GM19328 (cell line): ENCODE measurements around the gene RAD52.
"Not testable (repeated sequence)": the region's sequence is repeated elsewhere in the genome, so short reads cannot be mapped to it uniquely, and the experiment has no call there.

Experiments
- ATAC-seq: cut with Tn5 transposase; IDR thresholded peaks from one replicate; pipeline ENCODE4 v1.9.1; 2021; ENCODE audit warnings: mild to moderate bottlenecking, moderate library complexity; ENCODE audit not compliant: unreplicated experiment

The RAD52 gene

DNA sequence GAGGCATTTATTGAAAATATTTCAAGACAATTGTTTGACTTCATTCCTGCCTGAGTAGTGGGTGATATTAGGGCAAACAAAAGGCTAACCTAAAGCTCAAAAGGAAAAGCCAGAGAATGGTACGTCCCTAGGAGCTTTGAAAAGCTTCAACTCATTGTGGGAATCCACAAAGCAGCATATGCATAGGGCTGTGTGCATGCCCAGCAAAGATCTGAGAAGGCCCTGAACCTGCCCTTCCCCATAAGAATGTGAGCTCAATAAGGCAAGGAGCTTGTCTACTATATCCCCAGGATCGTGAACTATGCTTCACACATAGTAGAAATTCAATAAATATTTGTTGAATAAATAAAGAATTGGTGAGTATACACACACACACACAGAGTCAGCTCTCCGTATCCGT is 19.1 kb upstream of the RAD52 start:
- ATAC-seq = no peak

DNA sequence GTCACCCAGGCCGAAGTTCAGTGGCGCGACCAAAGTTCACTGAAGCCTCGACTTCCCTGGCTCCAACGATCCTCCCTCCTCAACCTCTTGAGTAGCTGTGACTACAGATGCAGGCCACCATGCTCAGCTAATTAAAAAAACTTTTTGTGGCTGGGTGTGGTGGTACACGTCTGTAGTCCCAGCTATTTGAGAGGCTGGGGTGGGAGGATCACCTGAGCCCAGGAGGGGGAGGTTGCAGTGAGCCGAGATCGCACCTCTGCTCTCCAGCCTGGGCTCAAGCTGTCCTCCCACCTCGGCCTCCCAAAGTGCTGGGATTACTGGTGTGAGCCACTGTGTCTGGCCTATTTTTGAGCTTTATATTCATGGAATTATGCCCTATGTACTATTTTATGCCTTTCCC is 18.1 kb upstream of the RAD52 start:
- no peak for ATAC-seq

DNA sequence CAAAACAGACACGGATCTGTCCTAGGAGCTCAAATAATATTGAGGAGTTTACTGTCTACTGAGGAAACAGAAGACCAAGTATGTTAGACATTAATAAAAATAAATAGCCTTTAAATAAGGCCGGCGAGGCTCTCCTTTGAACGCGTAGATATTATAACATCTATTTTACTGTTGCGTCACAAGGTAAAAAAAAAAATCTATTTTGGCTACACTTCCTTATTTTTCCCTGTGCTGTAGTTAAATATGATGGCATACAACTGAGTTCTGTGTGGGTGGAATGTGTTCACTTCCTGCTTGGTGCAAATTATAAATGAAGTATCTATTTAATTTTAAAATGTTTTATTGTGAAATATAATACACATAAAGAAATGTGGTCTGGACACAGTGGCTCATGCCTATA is 17.2 kb upstream of the RAD52 start:
- ATAC-seq = no peak

DNA sequence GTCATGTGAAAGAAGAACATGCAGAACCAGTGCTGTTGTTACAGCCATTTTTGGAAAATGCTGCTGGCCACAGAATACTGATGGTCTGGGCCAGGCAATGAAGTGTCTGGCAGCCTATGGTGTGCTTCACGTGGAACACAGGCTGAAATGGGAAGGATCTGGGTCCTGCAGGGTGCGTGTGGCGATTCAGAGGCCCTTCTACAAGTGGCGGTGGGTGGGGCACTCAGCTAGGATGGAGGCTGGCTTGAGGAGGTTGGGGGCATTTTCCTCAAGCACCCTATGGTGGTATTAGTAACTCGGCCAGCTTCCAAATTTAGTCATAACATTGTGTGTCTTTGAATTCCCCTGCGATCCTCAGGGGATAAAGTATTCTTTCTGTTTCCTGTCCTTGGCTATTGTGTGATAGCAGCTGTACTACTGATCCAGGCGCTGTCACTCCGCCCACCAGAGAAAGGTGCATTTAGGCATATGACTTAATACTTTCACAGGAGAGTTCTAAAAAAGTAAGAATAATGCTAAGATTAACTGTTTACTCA is 9.2 kb upstream of the RAD52 start:
- no peak for ATAC-seq

DNA sequence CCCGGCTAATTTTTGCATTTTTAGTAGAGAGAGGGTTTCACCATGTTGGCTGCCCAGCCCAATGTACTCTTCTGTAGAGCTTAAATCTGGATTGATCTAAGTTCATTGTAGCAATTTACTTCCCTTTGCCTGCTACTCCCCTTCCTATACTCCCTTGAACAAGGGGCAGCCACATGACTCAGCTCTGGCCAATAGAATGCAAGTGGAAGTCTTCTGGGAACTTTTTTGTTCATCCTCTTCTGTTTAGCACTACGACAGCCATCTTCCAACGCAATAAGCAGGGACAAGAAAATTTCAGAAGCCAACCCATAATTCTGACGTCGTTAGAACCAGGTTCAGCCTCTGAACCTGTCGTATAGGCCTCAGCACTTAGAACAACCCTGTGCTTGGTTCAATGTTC is 6.4 kb upstream of the RAD52 start:
- no peak for ATAC-seq

DNA sequence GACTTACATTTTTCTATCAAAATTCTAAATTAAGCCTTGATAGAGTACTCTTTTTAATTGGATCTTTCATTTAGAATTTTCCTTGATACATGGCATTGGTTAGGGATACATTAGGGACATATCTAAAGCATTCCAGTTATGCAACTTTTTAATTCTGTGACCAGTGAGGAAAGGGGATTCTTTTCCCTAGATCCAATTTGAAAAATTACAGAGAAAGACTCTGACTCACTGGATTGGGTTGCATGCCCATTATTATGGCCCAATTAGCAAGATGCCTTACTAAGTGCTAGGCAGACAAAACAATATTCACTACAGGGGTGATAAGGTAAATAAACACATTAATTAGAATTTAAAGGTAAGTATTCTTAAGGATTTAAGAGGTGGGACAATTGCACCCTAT is 5.2 kb upstream of the RAD52 start:
- no peak for ATAC-seq

DNA sequence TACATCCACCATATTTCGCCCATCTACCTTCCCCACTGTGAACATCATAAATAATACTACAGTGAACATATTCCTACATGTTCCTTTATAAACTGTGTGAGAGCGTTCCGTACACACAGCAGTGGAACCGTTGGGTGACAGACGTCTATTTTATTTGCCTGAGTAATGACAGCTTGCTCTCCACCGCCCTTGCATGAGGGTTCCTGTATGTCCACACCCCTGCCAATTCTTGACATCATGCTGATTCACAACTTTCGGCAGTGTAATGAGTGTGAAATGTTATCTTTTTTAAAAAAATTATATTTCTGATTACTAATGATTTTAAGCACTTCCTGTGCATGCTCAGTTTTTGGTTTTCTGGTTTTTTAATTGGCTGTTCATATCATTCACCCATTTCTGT is 4.3 kb upstream of the RAD52 start:
- no peak for ATAC-seq

DNA sequence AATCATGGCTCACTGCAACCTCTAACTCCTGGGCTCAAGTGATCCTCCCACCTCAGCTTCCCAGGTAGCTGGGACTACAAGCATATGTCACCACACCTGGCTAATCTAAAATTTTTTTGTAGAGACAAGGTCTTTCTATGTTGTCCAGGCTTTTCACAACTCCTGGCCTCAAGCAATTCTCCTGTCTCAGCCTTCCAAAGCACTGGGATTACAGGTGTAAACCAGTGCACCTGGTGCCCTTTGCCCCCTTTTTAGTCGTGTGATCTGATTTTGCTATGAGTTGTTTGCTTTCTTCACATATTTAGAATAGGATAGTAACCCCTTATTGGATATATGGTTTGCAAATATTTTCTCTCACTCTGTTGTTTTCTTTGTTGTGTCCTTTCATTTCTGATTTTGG is 1.7 kb upstream of the RAD52 start:
- no peak for ATAC-seq

DNA sequence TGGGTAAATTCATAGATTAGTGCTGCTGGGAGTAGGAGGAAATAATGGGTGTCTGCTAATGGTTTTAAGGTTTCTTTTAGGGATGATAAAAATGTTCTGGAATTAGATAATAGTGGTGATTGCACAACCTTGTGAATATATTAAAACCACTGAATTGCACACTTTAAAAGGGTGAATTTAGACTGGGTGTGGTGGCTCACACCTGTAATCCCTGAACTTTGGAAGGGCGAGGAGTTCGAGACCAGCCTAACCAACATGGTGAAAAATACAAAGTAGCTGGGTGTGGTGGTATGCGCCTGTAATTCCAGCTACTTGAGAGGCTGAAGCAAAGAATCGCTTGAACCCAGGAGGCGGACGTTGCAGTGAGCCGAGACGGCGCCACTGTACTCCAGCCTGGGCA is 1.3 kb downstream of the RAD52 start:
- no peak for ATAC-seq

DNA sequence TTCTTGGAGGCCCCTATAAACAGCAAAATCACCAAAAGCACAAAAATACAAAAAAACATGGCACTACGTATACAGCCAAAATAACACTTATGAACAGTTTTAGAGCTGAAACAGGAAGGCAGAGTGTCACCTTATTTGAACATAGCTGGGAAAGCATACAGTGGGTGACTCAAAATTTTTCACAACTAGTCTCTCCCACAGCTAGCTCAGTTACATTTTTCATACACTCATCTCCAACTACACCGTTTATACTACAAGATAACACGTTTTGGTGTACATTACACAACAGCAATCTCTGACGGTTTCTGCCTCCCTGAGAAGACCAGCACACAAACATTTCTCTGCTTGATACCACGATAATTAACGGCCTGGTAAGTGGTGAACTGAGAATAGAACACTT is 2.9 kb downstream of the RAD52 start:
- no peak for ATAC-seq

DNA sequence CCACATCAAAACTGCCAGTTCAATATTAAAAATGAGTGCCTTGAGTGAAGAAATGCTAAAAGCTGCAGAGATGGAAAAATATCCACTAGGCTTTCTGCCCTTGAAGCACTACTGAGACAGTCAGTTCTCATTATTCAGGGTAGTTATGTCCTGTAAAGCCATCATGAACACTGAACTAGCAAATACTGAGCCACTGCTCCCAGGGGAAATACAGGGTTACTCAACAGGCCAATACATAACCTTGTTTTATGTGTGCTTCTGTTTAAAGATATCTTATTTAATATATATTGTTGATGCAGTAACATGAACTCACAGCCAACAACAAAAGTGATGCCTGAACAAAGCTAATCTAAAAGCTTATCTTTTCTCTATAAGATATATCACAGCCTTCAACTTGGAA is 3.3 kb downstream of the RAD52 start:
- no peak for ATAC-seq

DNA sequence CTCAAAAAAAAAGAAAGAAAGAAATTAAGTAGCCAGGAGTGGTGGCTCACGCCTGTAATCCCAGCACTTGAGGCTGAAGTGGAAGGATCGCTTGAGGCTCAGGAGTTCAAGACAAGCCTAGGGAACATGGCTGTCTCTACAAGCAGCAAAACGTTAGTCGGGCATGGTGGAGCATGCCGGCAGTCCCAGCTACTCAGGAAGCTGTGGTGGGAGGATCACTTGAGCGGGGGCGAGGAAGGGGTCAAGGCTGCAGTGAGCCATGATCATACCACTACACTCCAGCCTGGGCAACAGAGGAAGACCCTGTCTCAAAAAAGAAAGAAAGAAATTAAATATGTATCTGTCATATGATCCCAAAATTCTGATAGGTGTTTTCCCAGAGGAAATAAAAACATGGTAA is 5.3 kb downstream of the RAD52 start:
- ATAC-seq = no peak

DNA sequence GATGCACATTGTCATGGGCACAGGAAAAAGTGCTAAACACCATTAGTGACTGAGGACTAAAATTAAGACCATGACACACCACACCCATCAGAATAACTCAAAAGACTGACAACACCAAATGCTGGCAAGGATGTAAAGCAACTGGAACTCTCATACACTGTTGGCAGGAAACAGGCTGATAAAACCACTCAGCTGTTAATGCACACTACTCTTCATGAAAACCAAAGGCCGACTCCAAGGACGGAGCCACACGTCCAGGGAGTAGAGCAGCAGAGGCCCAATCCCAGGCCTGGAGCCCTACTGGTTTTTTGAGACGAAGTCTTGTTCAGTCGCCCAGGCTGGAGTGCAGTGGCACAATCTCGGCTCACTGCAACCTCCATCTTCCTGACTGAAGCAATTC is 6.4 kb downstream of the RAD52 start:
- ATAC-seq = no peak

DNA sequence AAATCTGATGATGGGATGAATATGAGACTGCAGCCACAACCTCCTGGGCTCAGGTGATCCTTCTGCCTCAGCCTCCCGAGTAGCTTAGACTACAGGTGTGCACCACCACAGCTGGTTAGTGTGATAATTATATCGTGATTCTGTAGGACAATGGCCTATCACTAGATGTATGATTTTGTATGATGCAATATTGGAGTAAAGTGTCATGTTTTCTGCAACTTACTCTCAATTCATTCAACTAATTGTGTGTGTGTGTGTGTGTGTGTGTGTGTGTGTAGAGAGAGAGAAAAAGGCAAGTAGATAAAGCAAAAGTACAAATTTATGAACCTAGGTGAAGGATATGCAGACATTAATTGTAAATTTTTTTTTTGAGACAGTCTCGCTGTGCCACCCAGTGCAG is 10.7 kb downstream of the RAD52 start:
- ATAC-seq = no peak

DNA sequence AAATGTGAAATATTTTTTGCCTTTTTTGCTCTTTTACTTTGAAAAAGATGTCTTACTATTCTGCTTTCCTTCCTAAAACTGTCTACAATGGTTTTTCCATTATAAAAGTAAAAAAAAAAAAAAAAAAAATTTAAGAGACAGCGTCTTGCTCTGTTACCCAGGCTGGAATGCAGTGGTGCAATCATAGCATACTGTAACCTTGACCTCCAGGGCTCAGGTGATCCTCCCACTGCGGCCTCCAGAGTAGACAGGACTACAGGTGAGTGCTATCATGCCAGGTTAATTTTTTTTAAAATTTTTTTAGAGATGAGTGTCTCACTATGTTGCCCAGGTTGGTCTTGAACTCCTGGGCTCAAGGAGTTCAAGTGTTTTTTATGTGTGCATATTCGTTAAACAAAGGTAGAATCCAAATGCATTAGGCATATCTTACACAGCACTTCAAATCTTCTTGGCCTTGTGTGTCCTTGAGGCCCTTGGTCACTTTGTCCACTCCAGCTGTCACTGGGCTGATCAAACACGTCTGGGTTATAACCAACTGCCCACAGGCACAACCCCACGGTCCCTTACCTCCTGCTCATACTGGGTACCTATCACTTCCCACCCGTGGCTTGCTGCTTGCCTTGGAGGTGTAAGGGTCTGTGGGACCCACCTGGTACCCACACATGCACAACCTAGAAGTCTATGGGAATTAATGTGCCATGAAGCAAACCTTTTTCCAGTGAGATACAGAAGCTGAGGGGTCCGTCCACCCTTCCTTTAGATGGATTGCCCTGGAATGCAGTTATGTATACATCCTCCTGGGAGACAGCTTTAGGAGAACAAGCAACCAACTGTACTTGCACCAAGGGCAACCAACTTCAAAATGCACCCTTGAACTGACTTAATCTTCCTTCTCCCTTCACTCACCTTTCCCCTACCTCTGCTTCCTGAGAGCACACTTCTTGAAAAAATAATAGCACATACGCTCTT is 12.8 kb downstream of the RAD52 start:
- ATAC-seq = no peak

DNA sequence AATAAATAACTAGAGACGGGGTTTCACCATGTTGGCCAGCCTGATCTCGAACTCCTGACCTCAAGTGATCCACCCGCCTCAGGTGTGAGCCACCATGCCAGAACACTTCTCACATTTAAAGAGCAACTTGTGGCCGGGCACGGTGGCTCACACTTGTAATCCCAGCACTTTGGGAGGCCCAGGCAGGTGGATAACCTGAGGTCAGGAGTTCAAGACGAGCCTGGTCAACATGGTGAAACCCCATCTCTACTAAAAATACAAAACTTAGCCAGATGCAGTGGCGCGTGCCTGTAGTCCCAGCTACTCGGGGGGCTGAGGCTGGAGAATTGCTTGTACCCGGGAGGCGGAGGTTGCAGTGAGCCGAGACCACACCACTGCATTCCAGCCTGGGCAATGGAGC is 13.6 kb downstream of the RAD52 start:
- not testable (repeated sequence) for ATAC-seq

DNA sequence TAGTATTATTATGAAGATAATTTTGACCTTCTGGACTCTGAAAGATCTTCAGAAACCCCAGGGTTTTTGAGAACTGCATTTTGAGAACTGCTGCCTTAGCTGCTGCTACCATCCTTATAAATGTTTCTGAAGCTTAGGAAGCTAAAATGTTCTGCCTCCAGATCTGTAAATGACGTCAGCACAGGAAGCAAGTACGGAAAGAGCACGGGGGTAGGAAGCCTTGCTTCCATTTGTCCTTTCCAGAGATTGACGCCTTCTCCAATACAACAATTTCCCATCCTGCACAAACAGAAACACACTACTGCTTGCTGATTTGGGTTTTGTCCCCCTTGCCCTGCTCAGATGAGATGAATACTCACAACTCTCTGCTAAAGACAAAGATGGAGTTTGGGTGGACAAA is 17.9 kb downstream of the RAD52 start:
- no peak for ATAC-seq

DNA sequence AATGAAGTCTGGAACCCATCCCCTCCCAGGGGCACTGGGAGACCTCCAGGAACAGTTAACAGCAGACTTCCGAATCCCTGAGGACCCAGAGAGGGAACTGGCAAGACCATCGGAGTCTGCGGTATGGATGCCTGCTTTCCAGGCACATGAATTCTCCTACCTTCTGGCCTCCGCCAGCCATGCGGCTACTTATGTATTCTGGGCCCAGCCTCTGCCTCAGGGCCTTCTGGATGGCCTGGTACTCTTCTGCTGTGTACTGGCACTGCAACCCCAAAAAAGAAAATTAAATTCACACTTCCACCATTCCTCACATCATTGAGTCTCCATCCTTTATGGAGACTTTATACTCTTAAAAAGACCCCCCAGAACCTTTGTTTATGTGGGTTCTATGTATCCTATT is 18.4 kb downstream of the RAD52 start:
- ATAC-seq = no peak

DNA sequence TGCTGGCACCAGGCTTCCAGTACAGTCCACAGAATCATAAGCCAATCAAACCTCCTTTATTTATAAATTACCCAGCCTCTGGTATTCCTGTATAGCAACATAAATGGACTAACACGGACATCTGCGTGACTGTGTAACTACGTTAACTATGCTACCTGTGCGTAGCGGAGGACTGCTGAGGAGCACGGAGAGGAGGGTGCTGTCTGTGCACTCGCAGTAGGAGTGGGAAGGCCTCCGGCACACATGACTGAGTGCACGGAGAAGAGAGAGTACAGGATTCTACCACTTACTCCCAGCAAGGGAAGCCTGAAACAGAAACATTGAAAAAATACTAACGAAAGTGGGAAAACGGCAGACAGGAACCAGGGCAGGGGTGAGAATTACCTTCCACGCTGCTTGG is 22.9 kb downstream of the RAD52 start:
- no peak for ATAC-seq

DNA sequence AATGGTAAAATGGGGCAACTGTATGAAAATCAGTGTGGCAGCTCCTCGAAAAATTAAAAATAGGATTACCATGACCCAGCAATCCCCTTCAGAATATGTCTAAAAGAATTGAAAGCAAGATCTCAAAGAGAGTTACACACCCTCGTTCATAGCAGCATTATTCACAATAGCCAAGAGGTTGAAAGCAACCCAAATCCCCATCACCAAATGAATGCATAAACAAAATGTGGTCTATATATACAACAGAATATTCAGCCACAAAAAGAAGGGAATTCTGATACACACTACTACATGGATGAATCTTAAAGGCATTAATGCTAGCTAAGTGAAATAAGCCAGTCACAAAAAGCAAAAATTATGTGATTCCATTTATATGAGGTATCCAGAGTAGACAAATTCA is 27.2 kb downstream of the RAD52 start:
- no peak for ATAC-seq

DNA sequence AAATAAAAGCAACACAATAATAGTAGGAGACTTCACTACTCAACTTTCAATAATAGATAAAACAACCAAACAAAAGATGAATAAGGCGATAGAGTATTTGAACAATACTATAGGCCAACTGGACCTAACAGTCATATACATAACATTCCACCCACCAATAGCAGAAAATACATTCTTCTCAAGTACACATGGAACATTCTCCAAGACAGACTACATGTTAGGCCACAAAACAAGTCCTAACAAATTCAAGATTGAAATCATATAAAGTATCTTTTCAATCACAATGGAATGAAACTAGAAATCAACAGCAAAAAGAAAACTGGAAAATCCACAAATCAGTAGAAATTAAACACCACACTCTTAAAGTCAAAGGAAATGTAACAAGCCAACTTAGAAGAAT is 28.8 kb downstream of the RAD52 start:
- ATAC-seq = no peak

DNA sequence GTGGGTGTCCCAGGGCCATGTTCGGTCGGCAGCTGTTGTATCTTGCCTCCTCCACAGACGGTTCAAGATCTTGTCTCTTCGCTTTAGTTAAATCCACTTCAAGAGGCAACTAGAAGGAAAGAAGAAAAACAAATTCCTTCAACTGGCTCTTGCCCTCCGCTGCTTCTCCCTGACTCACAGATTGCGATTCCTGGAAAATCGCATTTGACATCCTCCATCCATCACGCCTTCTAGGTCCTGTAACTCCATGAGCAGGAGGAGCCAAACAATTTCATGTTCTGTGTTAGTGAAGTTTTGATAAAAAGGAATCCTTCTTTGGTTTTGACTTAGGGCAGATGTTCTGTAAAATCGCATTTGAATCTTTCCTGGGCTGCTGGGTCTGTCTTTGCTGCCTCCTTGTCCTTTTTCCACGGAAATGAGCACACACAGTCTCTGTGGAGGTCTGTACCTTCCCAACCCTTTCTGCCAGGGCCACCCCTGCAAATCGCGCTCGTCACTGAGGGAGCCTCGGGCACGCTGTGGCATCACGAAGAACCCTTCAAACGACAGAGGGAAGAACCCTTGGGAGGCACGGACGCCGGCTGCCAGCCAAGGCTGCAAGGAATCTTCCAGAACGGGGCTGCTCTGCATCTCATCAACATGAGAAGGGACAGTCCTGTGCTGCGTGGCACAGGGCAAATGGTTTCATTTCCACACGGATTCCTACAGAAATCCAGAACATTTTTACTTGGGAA is 32.6 kb downstream of the RAD52 start:
- ATAC-seq = no peak
